ENCODE results near the gene MYO3B.

Gene MYO3B

GRCh38 chr2:170157025-170157684 is 20.8 kb upstream of the MYO3B start:
- ChIA-PET CTCF (no interaction called here), POLR2A (no interaction called here)
- DNase-seq (ENCODE audit: extremely low spot score) = no peak
- TF ChIP-seq SUZ12 (IDR thresholded peaks at IDR 0.05) (no peak), BHLHE40 (IDR thresholded peaks at IDR 0.05; ENCODE audit: borderline replicate concordance) (no peak), ELF4 (IDR thresholded peaks at IDR 0.05) (no peak), LEF1 (IDR thresholded peaks at IDR 0.05; ENCODE audit: borderline replicate concordance) (no peak), SP1 (IDR thresholded peaks at IDR 0.05) (no peak), ZNF384 (IDR thresholded peaks at IDR 0.05) (no peak), FOXM1 (IDR thresholded peaks at IDR 0.05; ENCODE audit: borderline replicate concordance) (no peak), TARDBP (IDR thresholded peaks at IDR 0.05) (no peak), L3MBTL2 (conservative IDR thresholded peaks at IDR 0.05) (no peak), NFRKB (IDR thresholded peaks at IDR 0.05) (no peak), FOXA1 (IDR thresholded peaks at IDR 0.05) (no peak), HDGF (IDR thresholded peaks at IDR 0.05; ENCODE audit: borderline replicate concordance) (no peak), ARNT (IDR thresholded peaks at IDR 0.05) (no peak), PKNOX1 (IDR thresholded peaks at IDR 0.05) (no peak), CTBP1 (IDR thresholded peaks at IDR 0.05; ENCODE audit: borderline replicate concordance) (no peak), FOXK2 (IDR thresholded peaks at IDR 0.05) (no peak)

- TF ChIP-seq ARNT (IDR thresholded peaks at IDR 0.05) (no peak), LEF1 (IDR thresholded peaks at IDR 0.05; ENCODE audit: borderline replicate concordance) (no peak), FOXM1 (IDR thresholded peaks at IDR 0.05; ENCODE audit: borderline replicate concordance) (no peak), NFRKB (IDR thresholded peaks at IDR 0.05) (no peak), ZNF384 (IDR thresholded peaks at IDR 0.05) (no peak), PKNOX1 (IDR thresholded peaks at IDR 0.05) (no peak), CTBP1 (IDR thresholded peaks at IDR 0.05; ENCODE audit: borderline replicate concordance) (no peak), BHLHE40 (IDR thresholded peaks at IDR 0.05; ENCODE audit: borderline replicate concordance) (no peak), FOXA1 (IDR thresholded peaks at IDR 0.05) (no peak), ELF4 (IDR thresholded peaks at IDR 0.05) (no peak), L3MBTL2 (conservative IDR thresholded peaks at IDR 0.05) (no peak), SP1 (IDR thresholded peaks at IDR 0.05) (no peak), FOXK2 (IDR thresholded peaks at IDR 0.05) (no peak), HDGF (IDR thresholded peaks at IDR 0.05; ENCODE audit: borderline replicate concordance) (no peak), TARDBP (IDR thresholded peaks at IDR 0.05) (no peak)
- ChIA-PET POLR2A (no interaction called here), CTCF (no interaction called here)
- DNase-seq (ENCODE audit: extremely low spot score) = no peak
Observed at GRCh38 chr2:170159060-170159459, 18.9 kb upstream of the MYO3B start.

- POLR2A ChIA-PET = no interaction called here
- no peak for DNase-seq (ENCODE audit: extremely low spot score)
- TF ChIP-seq FOXK2 (IDR thresholded peaks at IDR 0.05) = no peak
- TF ChIP-seq ELF4 (IDR thresholded peaks at IDR 0.05) = no peak
- no peak for TF ChIP-seq LEF1 (IDR thresholded peaks at IDR 0.05; ENCODE audit: borderline replicate concordance)
- no peak for TF ChIP-seq PKNOX1 (IDR thresholded peaks at IDR 0.05)
- no peak for TF ChIP-seq FOXM1 (IDR thresholded peaks at IDR 0.05; ENCODE audit: borderline replicate concordance)
- TF ChIP-seq SP1 (IDR thresholded peaks at IDR 0.05) = no peak
- TF ChIP-seq SUZ12 (IDR thresholded peaks at IDR 0.05) = no peak
- no peak for TF ChIP-seq L3MBTL2 (conservative IDR thresholded peaks at IDR 0.05)
- TF ChIP-seq CTBP1 (IDR thresholded peaks at IDR 0.05; ENCODE audit: borderline replicate concordance) = no peak
- no peak for TF ChIP-seq HDGF (IDR thresholded peaks at IDR 0.05; ENCODE audit: borderline replicate concordance)
- TF ChIP-seq TARDBP (IDR thresholded peaks at IDR 0.05) = no peak
- TF ChIP-seq ARNT (IDR thresholded peaks at IDR 0.05) = no peak
- no peak for TF ChIP-seq NFRKB (IDR thresholded peaks at IDR 0.05)
- no peak for TF ChIP-seq ZNF384 (IDR thresholded peaks at IDR 0.05)
- TF ChIP-seq BHLHE40 (IDR thresholded peaks at IDR 0.05; ENCODE audit: borderline replicate concordance) = no peak
- TF ChIP-seq FOXA1 (IDR thresholded peaks at IDR 0.05) = no peak
- CTCF ChIA-PET = no interaction called here
Observed at GRCh38 chr2:170161516-170162270, 16.3 kb upstream of the MYO3B start.

- DNase-seq (ENCODE audit: extremely low spot score) = no peak
- POLR2A ChIA-PET = no interaction called here
- TF ChIP-seq SP1 (IDR thresholded peaks at IDR 0.05) (no peak), PKNOX1 (IDR thresholded peaks at IDR 0.05) (no peak), FOXK2 (IDR thresholded peaks at IDR 0.05) (no peak), CTBP1 (IDR thresholded peaks at IDR 0.05; ENCODE audit: borderline replicate concordance) (no peak), FOXM1 (IDR thresholded peaks at IDR 0.05; ENCODE audit: borderline replicate concordance) (no peak)
- CTCF ChIA-PET = no interaction called here
Observed at GRCh38 chr2:170162271-170162632, 15.7 kb upstream of the MYO3B start.

- CTCF ChIA-PET = no interaction called here
- no peak for DNase-seq (ENCODE audit: extremely low spot score)
- no peak for TF ChIP-seq ARNT (IDR thresholded peaks at IDR 0.05)
- no peak for TF ChIP-seq ZNF384 (IDR thresholded peaks at IDR 0.05)
- no peak for TF ChIP-seq LEF1 (IDR thresholded peaks at IDR 0.05; ENCODE audit: borderline replicate concordance)
- TF ChIP-seq TARDBP (IDR thresholded peaks at IDR 0.05) = no peak
- no peak for TF ChIP-seq FOXA1 (IDR thresholded peaks at IDR 0.05)
- no peak for TF ChIP-seq CTBP1 (IDR thresholded peaks at IDR 0.05; ENCODE audit: borderline replicate concordance)
- TF ChIP-seq HDGF (IDR thresholded peaks at IDR 0.05; ENCODE audit: borderline replicate concordance) = no peak
- no peak for TF ChIP-seq PKNOX1 (IDR thresholded peaks at IDR 0.05)
- TF ChIP-seq SUZ12 (IDR thresholded peaks at IDR 0.05) = no peak
- POLR2A ChIA-PET = no interaction called here
Observed at GRCh38 chr2:170163411-170164065, 14.4 kb upstream of the MYO3B start.
